PC-9 (cell line): Measurements from ENCODE around the gene SPPL2B. TPM values are rescaled to one million over a fixed set of nuclear protein-coding genes. Genes with fewer than 3 reads are reported as not detected.

Experiments
- BruUV-seq: library from RNA; stranded (reverse); fragments of 400-500 nt; replicated peaks from 2 replicates; lab custom pipeline; 2021; lab: Mats Ljungman, UMichigan
- CTCF ChIA-PET: fragments of 300-600 bp; sonication (Branson Sonifier 250); formaldehyde crosslinking; loops from one replicate; lab custom pipeline; 2022; ENCODE audit warnings: antibody characterized with exemption; lab: Charles Lee
- POLR2A ChIA-PET: fragments of 300-600 bp; sonication (Branson Sonifier 250); formaldehyde crosslinking; loops from one replicate; lab custom pipeline; 2022; ENCODE audit warnings: antibody characterized with exemption; ENCODE audit not compliant: unreplicated experiment; lab: Charles Lee
- DNase-seq, 2 experiments: peaks; one replicate each; pipeline versions ENCODE4 v3.0.0 to v3.0.0-alpha.2; 2015 to 2022; ENCODE audit warnings: mixed read lengths in 1 of 2
- H2AFZ ChIP-seq: fragments of 200-600 bp; sonication (generic); 2 replicates; pipeline ENCODE4 v1.8.1; 2017; ENCODE audit warnings: antibody characterized with exemption
- H3F3A ChIP-seq: fragments of 200-600 bp; sonication (generic); 2 replicates; pipeline ENCODE4 v1.8.1; 2017; ENCODE audit warnings: antibody characterized with exemption, mild to moderate bottlenecking, low read depth; ENCODE audit not compliant: insufficient read depth
- H3K27ac ChIP-seq: fragments of 200-600 bp; sonication (generic); 2 replicates; pipeline ENCODE4 v1.6.1; 2016; ENCODE audit warnings: mixed run types
- H3K27me3 ChIP-seq: fragments of 200-600 bp; sonication (generic); 2 replicates; pipeline ENCODE4 v1.6.1; 2016; ENCODE audit warnings: low read depth, mixed run types; ENCODE audit not compliant: insufficient read depth
- H3K36me3 ChIP-seq: fragments of 200-600 bp; sonication (generic); 2 replicates; pipeline ENCODE4 v1.6.1; 2016; ENCODE audit warnings: low read depth, mixed run types
- H3K4me1 ChIP-seq: fragments of 200-600 bp; sonication (generic); replicated peaks from 2 replicates; pipeline ENCODE4 v1.6.1; 2016; ENCODE audit warnings: mixed run types; ENCODE audit not compliant: insufficient read depth
- H3K4me2 ChIP-seq: fragments of 200-600 bp; sonication (generic); 2 replicates; pipeline ENCODE4 v1.6.1; 2017; ENCODE audit warnings: mixed run types
- H3K4me3 ChIP-seq: fragments of 200-600 bp; sonication (generic); 2 replicates; pipeline ENCODE4 v1.6.1; 2016; ENCODE audit warnings: mixed run types
- H3K79me2 ChIP-seq: fragments of 200-600 bp; sonication (generic); 2 replicates; pipeline ENCODE4 v1.6.1; 2017; ENCODE audit warnings: low read depth, mixed run types
- H3K9me2 ChIP-seq: fragments of 200-600 bp; sonication (generic); 2 replicates; pipeline ENCODE4 v1.8.1; 2017; ENCODE audit warnings: mild to moderate bottlenecking; ENCODE audit not compliant: insufficient read depth
- H3K9me3 ChIP-seq: fragments of 200-600 bp; sonication (generic); 2 replicates; pipeline ENCODE4 v1.8.1; 2016; ENCODE audit warnings: low read depth; ENCODE audit not compliant: insufficient read depth
- H4K20me1 ChIP-seq: fragments of 200-600 bp; sonication (generic); 2 replicates; pipeline ENCODE4 v1.8.1; 2017; ENCODE audit not compliant: insufficient read depth
- EZH2 ChIP-seq: fragments of 200-600 bp; sonication (generic); IDR thresholded peaks from 2 replicates; pipeline ENCODE4 v1.8.0; 2017; ENCODE audit warnings: antibody characterized with exemption, low read depth
- intact Hi-C: fragments of 100-400 bp; cut with micrococcal nuclease; formaldehyde crosslinking; loops from one replicate; pipeline ENCODE4 v1.10.0; 2022; ENCODE audit not compliant: unreplicated experiment
- total RNA-seq: library from RNA; stranded (reverse); gene quantifications from 2 replicates; pipeline ENCODE4 v1.2.3, GENCODE V29; 2021
- TF ChIP-seq, protein P1 (sequence below): fragments of 200-600 bp; sonication (generic); conservative IDR thresholded peaks from 2 replicates; pipeline ENCODE4 v1.6.1; 2017; ENCODE audit warnings: mixed run types, antibody characterized with exemption, mild to moderate bottlenecking, moderate library complexity

SPPL2B gene
- total RNA-seq, 1 experiment from 2014 or later, result 49.6 TPM

DNA sequence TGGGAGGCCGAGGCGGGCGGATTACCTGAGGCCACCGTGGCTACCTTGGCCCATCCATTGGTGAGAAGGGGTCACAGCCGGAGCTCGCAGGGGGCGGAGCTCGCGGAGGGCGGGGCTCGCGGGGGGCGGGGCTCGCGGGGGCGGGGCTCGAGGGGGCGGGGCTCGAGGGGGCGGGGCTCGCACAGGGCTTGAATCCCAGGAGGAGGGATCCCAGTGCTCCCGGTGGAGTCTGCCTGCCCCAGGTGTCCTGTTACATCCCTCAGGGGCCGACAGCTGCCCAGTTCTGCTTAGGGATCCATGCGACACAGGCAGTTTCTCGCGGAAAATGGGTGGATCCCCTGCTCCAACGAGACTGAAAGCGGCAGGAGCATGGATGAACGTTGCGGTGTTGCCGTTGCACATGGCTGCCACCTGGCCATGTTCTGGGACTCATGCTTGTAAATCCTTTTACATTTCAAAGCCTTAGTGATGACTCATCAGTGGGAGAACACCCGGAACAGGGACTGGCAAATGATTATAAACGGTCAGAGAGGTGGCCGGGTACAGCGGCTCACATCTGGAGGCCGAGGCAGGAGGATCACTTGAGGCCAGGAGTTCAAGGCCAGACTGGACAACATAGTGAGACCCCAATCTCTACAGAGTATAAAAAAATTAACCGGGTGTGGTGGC is 56.7 kb downstream of the SPPL2B start:
- Histone ChIP-seq H3K27ac (no peak overlapping the region), H3K4me3 (peak overlapping the region; percentile 14; the same call in 1 of the 2 replicates), H3K9me3 (no peaks in the 10 kb centered on the region), H3K9me2 (no peaks in the 10 kb centered on the region), H3K4me2 (peak overlapping the region; percentile 66), H4K20me1 (no peaks in the 10 kb centered on the region), H2AFZ (peak overlapping the region; percentile 41; the same call in 1 of the 2 replicates), H3K4me1 (peaks cover 4% of the 10 kb centered on the region; the same call in 1 of the 2 replicates), H3K79me2 (no peaks in the 10 kb centered on the region), H3F3A (0 out of 2 replicates have a peak, but pooled peaks cover 5% of the 10 kb centered on the region), H3K36me3 (no peaks in the 10 kb centered on the region), H3K27me3 (no peaks in the 10 kb centered on the region)
- TF ChIP-seq, protein P1, sequence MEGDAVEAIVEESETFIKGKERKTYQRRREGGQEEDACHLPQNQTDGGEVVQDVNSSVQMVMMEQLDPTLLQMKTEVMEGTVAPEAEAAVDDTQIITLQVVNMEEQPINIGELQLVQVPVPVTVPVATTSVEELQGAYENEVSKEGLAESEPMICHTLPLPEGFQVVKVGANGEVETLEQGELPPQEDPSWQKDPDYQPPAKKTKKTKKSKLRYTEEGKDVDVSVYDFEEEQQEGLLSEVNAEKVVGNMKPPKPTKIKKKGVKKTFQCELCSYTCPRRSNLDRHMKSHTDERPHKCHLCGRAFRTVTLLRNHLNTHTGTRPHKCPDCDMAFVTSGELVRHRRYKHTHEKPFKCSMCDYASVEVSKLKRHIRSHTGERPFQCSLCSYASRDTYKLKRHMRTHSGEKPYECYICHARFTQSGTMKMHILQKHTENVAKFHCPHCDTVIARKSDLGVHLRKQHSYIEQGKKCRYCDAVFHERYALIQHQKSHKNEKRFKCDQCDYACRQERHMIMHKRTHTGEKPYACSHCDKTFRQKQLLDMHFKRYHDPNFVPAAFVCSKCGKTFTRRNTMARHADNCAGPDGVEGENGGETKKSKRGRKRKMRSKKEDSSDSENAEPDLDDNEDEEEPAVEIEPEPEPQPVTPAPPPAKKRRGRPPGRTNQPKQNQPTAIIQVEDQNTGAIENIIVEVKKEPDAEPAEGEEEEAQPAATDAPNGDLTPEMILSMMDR, result no peak
- TF ChIP-seq EZH2, result no peak
- intact Hi-C loops, result no loop called here
- POLR2A ChIA-PET, result no interaction called here
- DNase-seq, result peak; percentile 54 to 81
- no TSS peak for BruUV-seq
- CTCF ChIA-PET, result no interaction called here

DNA sequence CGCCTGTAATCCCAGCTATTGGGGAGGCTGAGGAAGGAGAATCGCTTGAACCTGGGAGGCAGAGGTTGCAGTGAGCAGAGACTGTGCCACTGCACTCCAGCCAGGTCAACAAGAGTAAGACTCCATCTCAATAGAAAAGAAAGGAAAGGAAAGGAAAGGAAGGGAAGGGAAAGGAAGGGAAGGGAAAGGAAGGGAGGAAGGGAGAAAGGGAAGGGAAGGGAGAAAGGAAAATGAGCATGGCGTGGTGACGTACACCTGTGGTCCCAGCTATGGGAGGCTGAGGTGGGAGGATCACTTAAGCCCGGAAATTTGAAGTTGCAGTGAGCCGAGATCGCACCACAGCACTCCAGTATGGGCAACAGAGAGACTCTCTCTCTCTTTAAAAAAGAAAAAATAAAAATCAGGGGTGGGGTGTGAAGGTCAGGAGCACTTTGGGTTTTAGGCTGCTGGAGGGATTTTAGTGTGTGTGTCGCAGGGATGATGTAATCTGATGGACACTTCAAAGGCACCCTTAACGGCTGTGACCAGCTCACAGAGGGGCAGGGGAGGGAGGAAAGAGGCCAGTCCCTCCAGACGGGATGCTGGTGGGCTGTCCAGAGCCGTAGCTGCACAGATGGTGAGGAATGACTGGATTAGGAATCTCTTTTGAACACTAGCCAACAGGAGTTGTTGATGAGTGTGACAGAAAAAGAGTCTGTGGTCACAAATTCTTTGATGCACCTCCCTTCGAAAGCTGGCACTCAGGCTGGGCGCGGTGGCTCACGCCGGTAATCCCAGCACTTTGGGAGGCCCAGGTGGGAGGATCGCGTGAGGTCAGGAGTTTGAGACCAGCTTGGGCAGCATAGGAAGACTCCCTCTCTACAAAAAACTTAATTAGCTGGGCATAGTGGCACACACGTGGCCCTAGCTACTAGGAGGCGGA is 59.1 kb downstream of the SPPL2B start:
- Histone ChIP-seq H3K4me2 (no peak overlapping the region), H4K20me1 (no peaks in the 10 kb centered on the region), H3K79me2 (no peaks in the 10 kb centered on the region), H3K27ac (no peak overlapping the region), H3K4me3 (no peak overlapping the region), H3K36me3 (no peaks in the 10 kb centered on the region), H3K4me1 (peaks cover 4% of the 10 kb centered on the region; the same call in 1 of the 2 replicates), H2AFZ (no peak overlapping the region), H3F3A (0 out of 2 replicates have a peak, but pooled peaks cover 5% of the 10 kb centered on the region), H3K9me2 (no peaks in the 10 kb centered on the region), H3K27me3 (no peaks in the 10 kb centered on the region), H3K9me3 (no peaks in the 10 kb centered on the region)
- no peak for DNase-seq
- POLR2A ChIA-PET, result no interaction called here
- CTCF ChIA-PET, result no interaction called here
- intact Hi-C loops, result no loop called here
- no TSS peak for BruUV-seq
- TF ChIP-seq EZH2, result no peak
- TF ChIP-seq, protein P1, result no peak

DNA sequence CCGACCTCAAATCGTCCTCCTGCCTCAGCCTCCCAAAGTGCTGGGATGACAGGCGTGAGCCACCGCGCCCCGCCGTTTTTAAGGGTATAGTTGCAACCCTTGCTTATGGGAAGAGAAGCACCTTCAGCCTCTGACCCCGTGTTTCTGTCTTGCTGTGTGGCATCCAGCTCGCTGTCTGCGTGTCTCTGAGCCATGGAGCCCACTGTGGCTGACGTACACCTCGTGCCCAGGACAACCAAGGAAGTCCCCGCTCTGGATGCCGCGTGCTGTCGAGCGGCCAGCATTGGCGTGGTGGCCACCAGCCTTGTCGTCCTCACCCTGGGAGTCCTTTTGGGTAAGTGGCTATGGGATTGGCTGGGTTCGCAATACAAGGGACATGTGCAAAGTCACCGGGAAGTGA is 61.1 kb downstream of the SPPL2B start:
- Histone ChIP-seq H3K27me3 (no peaks in the 10 kb centered on the region), H3K4me3 (no peak overlapping the region), H3F3A (0 out of 2 replicates have a peak, but pooled peaks cover 5% of the 10 kb centered on the region), H4K20me1 (no peaks in the 10 kb centered on the region), H3K27ac (no peak overlapping the region), H3K9me3 (no peaks in the 10 kb centered on the region), H3K79me2 (no peaks in the 10 kb centered on the region), H3K4me1 (peaks cover 4% of the 10 kb centered on the region; the same call in 1 of the 2 replicates), H3K9me2 (no peaks in the 10 kb centered on the region), H2AFZ (no peak overlapping the region), H3K36me3 (no peaks in the 10 kb centered on the region), H3K4me2 (no peak overlapping the region)
- DNase-seq, result no peak
- no peak for TF ChIP-seq EZH2
- no TSS peak for BruUV-seq
- ChIA-PET POLR2A (no interaction called here), CTCF (interaction anchor here (0.6 kb wide), 2 partner anchors 322 to 859 kb away, joined by 3 to 8 read pairs; no protein-coding TSS in a partner anchor)
- intact Hi-C loops, result no loop called here
